A673 (cell line): ENCODE measurements around the gene ANKRD10.

Experiments used
- CTCF ChIP-seq: fragments of 300-800, 200-600 bp; sonication (generic); conservative IDR thresholded peaks from 2 replicates; pipeline ENCODE4 v1.5.1; 2017; ENCODE audit warnings: low read depth, mild to moderate bottlenecking, antibody characterized with exemption, low read length, moderate library complexity, mixed read lengths
- EZH2 ChIP-seq: fragments of 200-600 bp; sonication (generic); IDR thresholded peaks from 2 replicates; pipeline ENCODE4 v1.6.1; 2017; ENCODE audit warnings: borderline replicate concordance, low read depth, mild to moderate bottlenecking, mixed read lengths, antibody characterized with exemption, low read length; ENCODE audit not compliant: poor library complexity, severe bottlenecking

GRCh38 chr13:110914081-110914330 is 863 bp downstream of the ANKRD10 start:
- TF ChIP-seq EZH2 (no peak), CTCF (no peak)
